BJ (cell line): ENCODE data around the gene DSCAML1. TPM values are rescaled to one million over a fixed set of nuclear protein-coding genes. Genes with fewer than 3 reads are reported as not detected.

ENCODE experiments used
- CTCF ChIA-PET: fragments of 350-600 bp; formaldehyde crosslinking; extraction: SDS; loops from one replicate; lab custom pipeline; 2021; ENCODE audit warnings: antibody characterized with exemption, inconsistent platforms; lab: Yijun Ruan, JAX
- POLR2A ChIA-PET: fragments of 300-600 bp; sonication (Branson Sonifier 250); formaldehyde crosslinking; extraction: SDS; loops from one replicate; lab custom pipeline; 2021; ENCODE audit warnings: antibody characterized with exemption; lab: Charles Lee
- DNase-seq: peaks from one replicate; pipeline ENCODE4 v3.0.0-alpha.2; 2011; ENCODE audit warnings: low read depth
- H3K27me3 ChIP-seq: 2 replicates; pipeline ENCODE4 v1.6.0; 2011; ENCODE audit warnings: low read length; ENCODE audit not compliant: control insufficient read depth, insufficient read depth
- H3K36me3 ChIP-seq: 2 replicates; pipeline ENCODE4 v1.5.1; 2011; ENCODE audit warnings: low read length; ENCODE audit not compliant: control insufficient read depth, insufficient read depth
- H3K4me3 ChIP-seq: 2 replicates; pipeline ENCODE4 v1.5.1; 2011; ENCODE audit warnings: low read depth, mild to moderate bottlenecking, control low read depth, low read length
- polyA plus RNA-seq: library from polyadenylated mRNA; depleted of rRNA; stranded (reverse); fragments of >200 nt; gene quantifications from 2 replicates; pipeline ENCODE4 v1.2.3, GENCODE V29; 2011
- TF ChIP-seq, protein P1 (sequence below): IDR thresholded peaks from 2 replicates; pipeline ENCODE4 v1.5.1; 2011; ENCODE audit warnings: low read depth, mild to moderate bottlenecking, control low read depth, inconsistent platforms, low read length, moderate library complexity; ENCODE audit not compliant: insufficient read depth

DSCAML1 gene
- polyA plus RNA-seq, 1 experiment, result not detected

DNA sequence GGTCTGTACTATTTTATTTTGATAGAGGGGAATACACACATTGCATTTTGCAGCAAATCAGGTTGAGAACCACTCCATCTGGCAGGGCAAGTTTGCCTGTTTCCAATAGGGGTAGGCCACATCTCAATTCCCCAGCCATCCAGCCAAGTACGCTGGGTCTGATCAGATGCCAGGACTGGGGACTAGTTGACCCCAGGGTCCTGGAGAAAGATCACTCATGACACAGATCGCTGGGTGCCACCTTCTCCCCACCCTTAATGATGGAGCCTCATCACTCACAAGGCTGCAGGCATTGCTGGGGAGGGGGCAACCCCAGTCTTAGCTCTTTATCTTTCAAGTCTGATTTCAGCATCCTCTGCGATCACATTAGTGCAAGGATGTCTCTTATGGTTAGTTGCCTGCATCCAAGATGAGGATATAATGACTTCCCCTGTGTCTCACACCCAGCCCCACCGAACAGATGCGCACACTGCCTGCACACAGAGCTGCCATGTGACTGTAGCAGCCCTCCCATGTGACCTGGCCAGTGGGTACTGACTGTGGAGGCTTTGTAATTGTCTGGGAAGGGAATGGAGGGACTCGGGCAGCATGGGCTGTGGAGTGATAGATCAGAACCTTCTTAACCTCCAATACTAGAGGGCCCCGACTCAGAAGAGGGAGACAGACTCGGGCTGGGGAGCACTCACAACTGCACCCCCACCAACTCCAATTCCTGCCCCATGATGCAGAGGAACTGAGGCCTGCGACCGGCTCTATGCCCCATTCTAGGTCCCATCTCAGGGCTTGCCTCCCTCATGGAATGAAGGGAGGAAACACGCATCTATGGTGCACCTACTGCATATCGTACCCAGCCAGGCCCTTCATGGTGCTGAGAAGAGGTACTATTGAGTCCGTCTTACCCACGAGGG lies 155.8 kb downstream of the DSCAML1 start:
- no peak for DNase-seq

DNA sequence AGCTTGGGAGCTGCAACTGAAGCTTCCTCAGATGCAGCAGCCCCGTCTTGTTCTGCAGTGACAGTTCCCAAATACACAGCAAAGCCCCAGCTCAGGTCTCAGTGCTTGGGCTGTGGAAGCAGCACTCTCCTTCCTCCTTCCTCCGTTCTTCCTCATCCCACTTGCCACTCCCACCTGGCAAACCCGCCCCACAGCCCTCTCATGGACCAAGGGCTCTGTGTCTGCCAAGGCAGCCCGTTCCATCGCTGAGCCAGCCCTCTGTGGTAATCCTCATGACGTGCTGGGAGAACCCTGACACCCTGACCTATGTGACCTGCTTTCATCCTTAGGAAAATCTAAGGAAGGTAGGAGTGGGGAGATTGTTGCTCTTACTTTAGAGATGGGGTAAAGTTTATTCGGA lies 157.0 kb downstream of the DSCAML1 start:
- H3K4me3 ChIP-seq, result no peak overlapping the region
- POLR2A ChIA-PET, result no interaction called here
- TF ChIP-seq, protein P1, sequence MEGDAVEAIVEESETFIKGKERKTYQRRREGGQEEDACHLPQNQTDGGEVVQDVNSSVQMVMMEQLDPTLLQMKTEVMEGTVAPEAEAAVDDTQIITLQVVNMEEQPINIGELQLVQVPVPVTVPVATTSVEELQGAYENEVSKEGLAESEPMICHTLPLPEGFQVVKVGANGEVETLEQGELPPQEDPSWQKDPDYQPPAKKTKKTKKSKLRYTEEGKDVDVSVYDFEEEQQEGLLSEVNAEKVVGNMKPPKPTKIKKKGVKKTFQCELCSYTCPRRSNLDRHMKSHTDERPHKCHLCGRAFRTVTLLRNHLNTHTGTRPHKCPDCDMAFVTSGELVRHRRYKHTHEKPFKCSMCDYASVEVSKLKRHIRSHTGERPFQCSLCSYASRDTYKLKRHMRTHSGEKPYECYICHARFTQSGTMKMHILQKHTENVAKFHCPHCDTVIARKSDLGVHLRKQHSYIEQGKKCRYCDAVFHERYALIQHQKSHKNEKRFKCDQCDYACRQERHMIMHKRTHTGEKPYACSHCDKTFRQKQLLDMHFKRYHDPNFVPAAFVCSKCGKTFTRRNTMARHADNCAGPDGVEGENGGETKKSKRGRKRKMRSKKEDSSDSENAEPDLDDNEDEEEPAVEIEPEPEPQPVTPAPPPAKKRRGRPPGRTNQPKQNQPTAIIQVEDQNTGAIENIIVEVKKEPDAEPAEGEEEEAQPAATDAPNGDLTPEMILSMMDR, result no peak
- CTCF ChIA-PET, result no interaction called here
- peaks cover 2% of the 10 kb centered on the region for H3K27me3 ChIP-seq
- no peak for DNase-seq
- H3K36me3 ChIP-seq, result no peaks in the 10 kb centered on the region

More for the DNA sequence above, 155.8 kb downstream of the DSCAML1 start:
- Histone ChIP-seq H3K27me3 (peaks cover 2% of the 10 kb centered on the region; the same call in 1 of the 2 replicates), H3K4me3 (no peak overlapping the region), H3K36me3 (no peaks in the 10 kb centered on the region)
- CTCF ChIA-PET, result no interaction called here
- TF ChIP-seq, protein P1, result no peak
- POLR2A ChIA-PET, result no interaction called here

DNA sequence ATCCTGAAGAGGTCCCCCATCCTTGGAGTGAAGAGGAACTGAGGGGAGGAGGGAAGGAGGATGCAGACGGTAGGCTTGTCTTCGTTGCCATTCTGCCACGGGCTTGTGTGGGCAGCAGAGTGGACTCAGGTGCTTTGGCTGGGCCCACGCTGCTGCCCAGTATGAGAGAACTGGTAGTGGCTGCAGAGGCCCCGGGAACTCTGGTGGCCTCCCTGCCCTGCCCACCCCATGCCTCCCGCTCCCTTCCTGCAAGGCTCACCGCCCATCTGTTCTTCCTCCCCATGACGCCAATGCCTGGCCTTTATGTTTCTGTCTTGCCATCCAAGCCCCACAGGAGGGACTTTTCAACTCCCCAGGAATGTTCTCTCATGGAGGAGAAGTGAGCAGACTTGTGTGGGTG lies 157.4 kb downstream of the DSCAML1 start:
- DNase-seq, result no peak
- Histone ChIP-seq H3K27me3 (peaks cover 2% of the 10 kb centered on the region), H3K4me3 (no peak overlapping the region), H3K36me3 (no peaks in the 10 kb centered on the region)
- CTCF ChIA-PET, result no interaction called here
- TF ChIP-seq, protein P1, result no peak
- POLR2A ChIA-PET, result no interaction called here

DNA sequence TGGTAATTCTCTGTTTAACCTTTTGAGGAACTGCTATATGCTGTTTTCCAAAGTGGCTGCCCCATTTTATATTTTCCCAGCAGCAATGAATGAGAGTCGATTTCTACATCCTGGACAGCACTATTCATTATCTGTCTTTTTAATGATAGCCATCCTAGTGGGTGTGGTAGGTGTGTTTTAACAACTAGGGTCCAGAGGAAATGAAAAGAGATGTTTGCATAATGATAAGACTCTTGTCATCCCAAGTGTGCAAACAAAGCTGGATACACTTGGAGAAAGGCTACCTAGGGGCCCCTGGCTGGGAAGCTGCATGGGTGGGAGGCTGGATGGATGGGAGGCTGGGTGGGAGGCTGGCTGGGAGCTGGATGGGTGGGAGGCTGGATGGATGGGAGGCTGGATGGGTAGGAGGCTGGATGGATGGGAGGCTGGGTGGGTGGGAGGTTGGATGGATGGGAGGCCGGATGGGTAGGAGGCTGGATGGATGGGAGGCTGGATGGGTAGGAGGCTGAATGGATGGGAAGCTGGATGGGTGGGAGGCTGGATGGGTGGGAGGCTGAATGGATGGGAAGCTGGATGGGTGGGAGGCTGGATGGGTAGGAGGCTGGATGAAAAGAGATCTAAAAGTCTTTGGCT lies 158.0 kb downstream of the DSCAML1 start:
- ChIA-PET CTCF (no interaction called here), POLR2A (no interaction called here)
- H3K27me3 ChIP-seq, result peaks cover 3% of the 10 kb centered on the region
- TF ChIP-seq, protein P1, result no peak
- DNase-seq, result no peak
- H3K4me3 ChIP-seq, result no peak overlapping the region
- H3K36me3 ChIP-seq, result no peaks in the 10 kb centered on the region
